DOHH2 (cell line): ENCODE measurements around the gene ALDH4A1.

Experiments used
- H3F3A ChIP-seq: fragments of 200-600 bp; sonication (generic), shearing (Covaris generic); 2 replicates; pipeline ENCODE4 v1.6.0; 2016; ENCODE audit warnings: antibody characterized with exemption, mild to moderate bottlenecking; ENCODE audit not compliant: control insufficient read depth, insufficient read depth
- H3K27ac ChIP-seq: fragments of 200-600 bp; sonication (generic); 2 replicates; pipeline ENCODE4 v1.5.1; 2014; ENCODE audit warnings: low read depth, mild to moderate bottlenecking, low read length, moderate library complexity
- H3K27me3 ChIP-seq: fragments of 200-600 bp; sonication (generic); 2 replicates; pipeline ENCODE4 v1.6.1; 2014; ENCODE audit warnings: mild to moderate bottlenecking, low read length, mixed read lengths; ENCODE audit not compliant: control insufficient read depth
- H3K36me3 ChIP-seq: fragments of 200-600 bp; sonication (generic); 2 replicates; pipeline ENCODE4 v1.6.1; 2014; ENCODE audit warnings: mild to moderate bottlenecking, low read length, moderate library complexity, mixed read lengths; ENCODE audit not compliant: control insufficient read depth
- H3K4me1 ChIP-seq: fragments of 200-600 bp; sonication (generic); 2 replicates; pipeline ENCODE4 v1.6.1; 2014; ENCODE audit warnings: mild to moderate bottlenecking, low read length, mixed read lengths; ENCODE audit not compliant: control insufficient read depth
- H3K4me2 ChIP-seq: fragments of 200-600 bp; sonication (generic); 2 replicates; pipeline ENCODE4 v1.6.0; 2014; ENCODE audit warnings: mild to moderate bottlenecking, low read length, moderate library complexity
- H3K4me3 ChIP-seq: fragments of 200-600 bp; sonication (generic); 2 replicates; pipeline ENCODE4 v1.5.1; 2014; ENCODE audit warnings: mild to moderate bottlenecking, low read length, mixed read lengths
- H3K79me2 ChIP-seq: fragments of 200-600 bp; sonication (generic); 2 replicates; pipeline ENCODE4 v1.6.1; 2014; ENCODE audit warnings: mild to moderate bottlenecking, low read length, mixed read lengths; ENCODE audit not compliant: control insufficient read depth
- H3K9me2 ChIP-seq: fragments of 200-600 bp; sonication (generic); replicated peaks from 2 replicates; pipeline ENCODE4 v1.6.1; 2014; ENCODE audit warnings: mild to moderate bottlenecking, low read length, mixed read lengths; ENCODE audit not compliant: control insufficient read depth
- H3K9me3 ChIP-seq: fragments of 200-600 bp; sonication (generic); 2 replicates; pipeline ENCODE4 v1.6.1; 2014; ENCODE audit warnings: antibody characterized with exemption, low read length, mixed read lengths; ENCODE audit not compliant: control insufficient read depth, insufficient read depth
- H4K20me1 ChIP-seq: fragments of 200-600 bp; sonication (generic); 2 replicates; pipeline ENCODE4 v1.6.0; 2014; ENCODE audit warnings: low read depth, mild to moderate bottlenecking, antibody characterized with exemption, low read length, moderate library complexity; ENCODE audit not compliant: control insufficient read depth, insufficient read depth
- EZH2phosphoT487 ChIP-seq: fragments of 200-600 bp; sonication (generic); IDR thresholded peaks from 2 replicates; pipeline ENCODE4 v1.6.1; 2017; ENCODE audit warnings: borderline replicate concordance, mild to moderate bottlenecking, antibody characterized with exemption, low read length, moderate library complexity, mixed read lengths
- TF ChIP-seq, protein P1 (sequence below): fragments of 200-600 bp; sonication (generic); IDR thresholded peaks from one replicate; pipeline ENCODE4 v1.5.1; 2014; ENCODE audit warnings: antibody characterized with exemption, mild to moderate bottlenecking, low read depth, low read length; ENCODE audit not compliant: poor library complexity, severe bottlenecking

Gene ALDH4A1

DNA sequence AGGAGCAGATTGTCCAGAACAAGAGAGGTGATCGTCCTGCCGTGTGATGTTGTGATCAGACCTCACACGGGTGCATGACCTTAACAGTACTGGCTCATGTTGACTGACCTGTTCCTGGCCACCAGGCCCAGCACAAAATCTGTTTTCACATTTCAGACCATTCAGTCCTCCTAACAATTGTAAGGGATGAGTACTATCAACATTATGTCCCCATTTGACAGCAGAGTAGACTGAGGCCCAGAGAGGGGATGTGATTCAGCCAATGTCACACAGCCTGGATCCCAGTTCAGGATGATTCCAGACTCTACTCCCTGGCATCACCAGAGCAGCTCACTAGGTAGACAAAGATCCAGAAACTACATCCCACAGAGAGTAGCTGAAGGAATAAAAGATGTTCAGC is 35.5 kb downstream of the ALDH4A1 start:
- Histone ChIP-seq H3K79me2 (no peaks in the 10 kb centered on the region), H3K27ac (no peak overlapping the region), H3K36me3 (no peaks in the 10 kb centered on the region), H3K27me3 (no peaks in the 10 kb centered on the region), H3K9me3 (no peaks in the 10 kb centered on the region), H3K9me2 (no peaks in the 10 kb centered on the region), H3F3A (no peaks in the 10 kb centered on the region), H4K20me1 (no peaks in the 10 kb centered on the region), H3K4me3 (no peak overlapping the region), H3K4me1 (no peaks in the 10 kb centered on the region; the same call in 1 of the 2 replicates), H3K4me2 (no peak overlapping the region)
- TF ChIP-seq EZH2phosphoT487, result no peak
- TF ChIP-seq, protein P1, sequence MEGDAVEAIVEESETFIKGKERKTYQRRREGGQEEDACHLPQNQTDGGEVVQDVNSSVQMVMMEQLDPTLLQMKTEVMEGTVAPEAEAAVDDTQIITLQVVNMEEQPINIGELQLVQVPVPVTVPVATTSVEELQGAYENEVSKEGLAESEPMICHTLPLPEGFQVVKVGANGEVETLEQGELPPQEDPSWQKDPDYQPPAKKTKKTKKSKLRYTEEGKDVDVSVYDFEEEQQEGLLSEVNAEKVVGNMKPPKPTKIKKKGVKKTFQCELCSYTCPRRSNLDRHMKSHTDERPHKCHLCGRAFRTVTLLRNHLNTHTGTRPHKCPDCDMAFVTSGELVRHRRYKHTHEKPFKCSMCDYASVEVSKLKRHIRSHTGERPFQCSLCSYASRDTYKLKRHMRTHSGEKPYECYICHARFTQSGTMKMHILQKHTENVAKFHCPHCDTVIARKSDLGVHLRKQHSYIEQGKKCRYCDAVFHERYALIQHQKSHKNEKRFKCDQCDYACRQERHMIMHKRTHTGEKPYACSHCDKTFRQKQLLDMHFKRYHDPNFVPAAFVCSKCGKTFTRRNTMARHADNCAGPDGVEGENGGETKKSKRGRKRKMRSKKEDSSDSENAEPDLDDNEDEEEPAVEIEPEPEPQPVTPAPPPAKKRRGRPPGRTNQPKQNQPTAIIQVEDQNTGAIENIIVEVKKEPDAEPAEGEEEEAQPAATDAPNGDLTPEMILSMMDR, result no peak

DNA sequence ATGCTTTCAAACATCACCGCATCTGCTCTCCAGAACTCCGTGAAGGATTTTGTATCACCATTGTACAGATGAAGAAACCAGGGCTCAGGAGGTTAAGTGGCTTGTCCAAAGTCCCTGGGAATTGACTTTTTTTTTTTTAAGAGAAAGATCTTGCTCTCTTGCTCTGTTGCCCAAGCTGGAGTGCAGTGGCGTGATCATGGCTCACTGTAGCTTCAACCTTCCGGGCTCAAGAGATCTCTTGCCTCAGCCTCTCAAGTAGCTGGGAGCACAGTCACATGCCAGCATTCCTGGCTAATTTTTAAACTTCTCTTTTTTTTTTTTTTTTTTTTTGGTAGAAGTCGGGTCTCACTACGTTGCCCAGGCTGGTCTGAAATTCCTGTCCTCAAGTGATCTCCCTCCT is 36.0 kb downstream of the ALDH4A1 start:
- H3K4me3 ChIP-seq, result no peak overlapping the region
- H4K20me1 ChIP-seq, result no peaks in the 10 kb centered on the region
- H3K4me2 ChIP-seq, result no peak overlapping the region
- H3K27ac ChIP-seq, result no peak overlapping the region
- H3K79me2 ChIP-seq, result no peaks in the 10 kb centered on the region
- no peaks in the 10 kb centered on the region for H3F3A ChIP-seq
- no peaks in the 10 kb centered on the region; the same call in 1 of the 2 replicates for H3K4me1 ChIP-seq
- H3K9me3 ChIP-seq, result no peaks in the 10 kb centered on the region
- H3K27me3 ChIP-seq, result no peaks in the 10 kb centered on the region
- H3K9me2 ChIP-seq, result no peaks in the 10 kb centered on the region
- TF ChIP-seq, protein P1, result no peak
- H3K36me3 ChIP-seq, result no peaks in the 10 kb centered on the region

DNA sequence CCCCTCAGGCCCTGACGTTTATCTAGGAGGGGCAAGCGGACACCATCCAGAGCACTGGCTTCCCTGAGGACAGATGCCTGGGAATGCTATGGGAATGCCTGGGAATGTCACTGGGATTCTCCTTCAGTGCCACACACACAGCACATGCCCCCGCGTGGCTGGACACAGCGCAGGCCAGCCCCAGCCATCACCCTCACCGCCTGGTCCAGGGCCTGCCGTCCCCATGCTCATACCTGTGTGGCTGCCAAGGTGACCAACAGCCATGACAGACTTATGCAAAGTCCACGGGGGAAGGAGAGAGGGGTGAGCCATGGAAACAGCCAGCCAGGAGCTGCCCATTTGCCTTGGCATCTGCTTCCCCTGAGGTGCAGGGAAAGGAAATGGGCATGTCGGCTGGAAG is 37.2 kb downstream of the ALDH4A1 start:
- H3K27me3 ChIP-seq, result no peaks in the 10 kb centered on the region
- H3K27ac ChIP-seq, result no peak overlapping the region
- H3K79me2 ChIP-seq, result no peaks in the 10 kb centered on the region
- no peaks in the 10 kb centered on the region for H3K36me3 ChIP-seq
- H3K9me2 ChIP-seq, result no peaks in the 10 kb centered on the region
- H3K4me3 ChIP-seq, result no peak overlapping the region
- TF ChIP-seq EZH2phosphoT487, result no peak
- TF ChIP-seq, protein P1, result no peak
- no peaks in the 10 kb centered on the region; the same call in 1 of the 2 replicates for H3K4me1 ChIP-seq
- H4K20me1 ChIP-seq, result no peaks in the 10 kb centered on the region
- no peak overlapping the region for H3K4me2 ChIP-seq
- no peaks in the 10 kb centered on the region for H3F3A ChIP-seq
- H3K9me3 ChIP-seq, result no peaks in the 10 kb centered on the region

DNA sequence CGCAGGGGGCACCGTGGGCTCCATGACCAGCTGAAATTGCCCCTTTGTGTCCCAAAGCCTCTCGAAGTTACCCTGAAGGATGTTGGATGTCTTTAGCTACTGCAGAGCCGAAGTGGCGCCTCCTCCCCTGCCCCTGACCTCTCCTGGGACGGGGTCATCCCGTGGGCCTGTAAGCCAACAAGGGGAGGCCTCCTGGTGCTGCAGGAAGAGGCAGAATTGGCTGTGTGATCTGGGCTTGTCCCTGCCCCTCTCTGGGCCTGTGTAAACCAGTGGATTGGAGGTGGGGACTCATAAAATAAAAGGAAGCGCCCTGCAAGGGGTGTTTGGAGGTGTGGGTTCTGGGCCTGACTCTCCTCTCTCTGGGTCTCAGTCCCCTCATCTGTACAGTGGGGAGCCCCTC is 40.8 kb downstream of the ALDH4A1 start:
- H3K4me1 ChIP-seq, result no peaks in the 10 kb centered on the region
- H3K9me2 ChIP-seq, result no peaks in the 10 kb centered on the region
- H3K27me3 ChIP-seq, result no peaks in the 10 kb centered on the region
- H3K79me2 ChIP-seq, result no peaks in the 10 kb centered on the region
- no peaks in the 10 kb centered on the region for H3K9me3 ChIP-seq
- no peaks in the 10 kb centered on the region for H3K36me3 ChIP-seq
- no peaks in the 10 kb centered on the region for H3F3A ChIP-seq
- TF ChIP-seq, protein P1, result no peak
- no peak for TF ChIP-seq EZH2phosphoT487
- H3K4me3 ChIP-seq, result no peak overlapping the region
- no peak overlapping the region for H3K27ac ChIP-seq
- no peaks in the 10 kb centered on the region for H4K20me1 ChIP-seq
- no peak overlapping the region for H3K4me2 ChIP-seq
